HEK293 (cell line): ENCODE data around the gene ENDOD1.
"Not testable (repeated sequence)": the region's sequence is repeated elsewhere in the genome, so short reads cannot be mapped to it uniquely, and the experiment has no call there.

Experiments used
- CTCF ChIA-PET: fragments of 350-600 bp; formaldehyde crosslinking; extraction: SDS; loops from one replicate; lab custom pipeline; 2021; ENCODE audit warnings: antibody characterized with exemption; lab: Yijun Ruan, JAX
- POLR2A ChIA-PET: fragments of 300-600 bp; formaldehyde crosslinking; extraction: SDS; loops from one replicate; lab custom pipeline; 2020; ENCODE audit warnings: antibody characterized with exemption, inconsistent platforms; lab: Yijun Ruan, JAX
- H3K27ac ChIP-seq: fragments of 200-500 bp; sonication (Bioruptor generic); 2 replicates; pipeline ENCODE4 v1.5.1; 2014; ENCODE audit warnings: low read depth, low read length, control low read depth, inconsistent platforms; ENCODE audit errors: extremely low read depth
- H3K36me3 ChIP-seq, 2 experiments: fragments of 200-500 bp in 1 of 2; sonication (Bioruptor generic) in 1 of 2; 1 replicate in 1 of 2; 2 replicates in 1 of 2; pipeline ENCODE4 v1.5.1; 2014 to 2017; ENCODE audit warnings: inconsistent platforms in 2 of 2, low read length in 2 of 2; ENCODE audit not compliant: control insufficient read depth in 2 of 2, insufficient read depth in 1 of 2
- H3K4me1 ChIP-seq: fragments of 200-500 bp; sonication (Bioruptor generic); 2 replicates; pipeline ENCODE4 v1.5.1; 2014; ENCODE audit warnings: mild to moderate bottlenecking, low read length, inconsistent platforms; ENCODE audit not compliant: control insufficient read depth, insufficient read depth
- H3K4me3 ChIP-seq: 2 replicates; pipeline ENCODE4 v1.5.1; 2011; ENCODE audit warnings: low read depth, mild to moderate bottlenecking, control low read depth, low read length, moderate library complexity
- H3K9me3 ChIP-seq: fragments of 200-500 bp; sonication (Bioruptor generic); 2 replicates; pipeline ENCODE4 v1.5.1; 2014; ENCODE audit warnings: low read depth, low read length, inconsistent platforms; ENCODE audit not compliant: control insufficient read depth, insufficient read depth
- CTCF ChIP-seq: fragments of 450-650 bp; formaldehyde crosslinking; IDR thresholded peaks from 2 replicates; pipeline ENCODE4 v1.5.1; 2016; ENCODE audit warnings: missing biosample characterization, missing genetic modification characterization
- FEZF1 ChIP-seq: fragments of 450-650 bp; formaldehyde crosslinking; IDR thresholded peaks from 2 replicates; pipeline ENCODE4 v1.5.1; 2016; ENCODE audit warnings: missing biosample characterization, missing genetic modification characterization
- KLF10 ChIP-seq: fragments of 450-650 bp; IDR thresholded peaks from 2 replicates; pipeline ENCODE4 v1.5.1; 2018; ENCODE audit warnings: missing biosample characterization, mild to moderate bottlenecking, missing genetic modification characterization
- SCRT1 ChIP-seq: fragments of 450-650 bp; formaldehyde crosslinking; IDR thresholded peaks from 2 replicates; pipeline ENCODE4 v1.5.1; 2016; ENCODE audit warnings: missing biosample characterization, missing genetic modification characterization, borderline replicate concordance
- SCRT2 ChIP-seq: fragments of 450-650 bp; formaldehyde crosslinking; IDR thresholded peaks from 2 replicates; pipeline ENCODE4 v1.5.1; 2016; ENCODE audit warnings: missing biosample characterization, missing genetic modification characterization
- SETDB1 ChIP-seq: IDR thresholded peaks from one replicate; pipeline ENCODE4 v1.6.1; 2017; ENCODE audit warnings: mild to moderate bottlenecking, low read length, moderate library complexity, mixed read lengths; ENCODE audit not compliant: insufficient read length
- ZBTB11 ChIP-seq: fragments of 450-650 bp; formaldehyde crosslinking; conservative IDR thresholded peaks from 2 replicates; pipeline ENCODE4 v1.5.1; 2016; ENCODE audit warnings: low read depth, missing biosample characterization, missing genetic modification characterization
- ZBTB8A ChIP-seq: fragments of 450-650 bp; formaldehyde crosslinking; IDR thresholded peaks from 2 replicates; pipeline ENCODE4 v1.5.1; 2016; ENCODE audit warnings: missing biosample characterization, missing genetic modification characterization
- ZNF202 ChIP-seq: fragments of 450-650 bp; formaldehyde crosslinking; IDR thresholded peaks from 2 replicates; pipeline ENCODE4 v1.5.1; 2016; ENCODE audit warnings: missing biosample characterization, missing genetic modification characterization, borderline replicate concordance
- ZNF324 ChIP-seq: fragments of 450-650 bp; formaldehyde crosslinking; IDR thresholded peaks from 2 replicates; pipeline ENCODE4 v1.5.1; 2016; ENCODE audit warnings: missing biosample characterization, missing genetic modification characterization
- ZNF76 ChIP-seq: fragments of 450-650 bp; formaldehyde crosslinking; IDR thresholded peaks from 2 replicates; pipeline ENCODE4; 2016; ENCODE audit warnings: low read depth, missing biosample characterization, missing genetic modification characterization, borderline replicate concordance
- ZXDB ChIP-seq: fragments of 450-650 bp; formaldehyde crosslinking; IDR thresholded peaks from 2 replicates; pipeline ENCODE4 v1.5.1; 2016; ENCODE audit warnings: missing biosample characterization, missing genetic modification characterization
- TF ChIP-seq, protein P1 (sequence below): fragments of 450-650 bp; formaldehyde crosslinking; IDR thresholded peaks from 2 replicates; pipeline ENCODE4 v1.5.1; 2016; ENCODE audit warnings: missing biosample characterization, missing genetic modification characterization

Gene ENDOD1

DNA sequence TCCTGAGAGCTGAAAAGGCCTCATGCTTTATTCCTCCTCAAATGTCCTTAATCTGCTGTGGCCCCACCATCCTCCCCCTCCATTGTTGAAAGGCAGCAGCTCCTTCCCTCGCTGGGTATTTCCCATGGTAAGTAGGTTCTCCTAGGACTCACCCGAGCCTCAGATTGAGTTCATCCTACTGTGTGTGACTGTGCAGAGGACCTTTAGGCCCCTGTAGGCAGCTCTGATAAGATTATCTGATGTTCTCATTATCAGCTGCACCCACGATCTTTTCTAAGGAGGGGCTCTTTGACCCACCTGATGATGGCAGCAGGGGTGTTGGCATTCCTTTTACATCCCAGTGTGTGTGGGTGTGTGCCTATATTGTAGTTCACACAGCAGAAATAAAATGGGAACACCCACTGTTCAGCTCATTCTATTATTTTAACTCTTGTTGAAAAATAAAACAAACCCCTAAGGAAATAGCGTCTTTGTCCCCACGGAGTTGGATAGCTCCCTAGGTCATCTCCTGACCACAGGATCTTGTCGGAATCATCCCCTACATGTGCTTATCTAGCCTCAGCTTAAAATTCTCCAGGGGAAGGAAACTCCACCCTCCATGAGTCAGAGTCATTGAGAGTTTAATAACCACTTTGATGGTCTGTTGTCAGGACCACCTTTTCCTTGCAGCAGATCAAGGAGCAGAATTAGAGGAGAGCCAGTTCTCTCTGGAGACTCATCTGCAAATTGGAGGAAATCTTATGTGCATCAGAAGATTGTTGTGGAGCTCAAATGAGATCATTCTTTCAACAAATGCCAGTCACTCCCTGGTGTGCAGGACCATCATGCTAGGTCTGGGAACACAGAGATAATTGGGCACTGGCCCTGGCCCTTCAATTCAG, 19.3 kb downstream of the ENDOD1 start (continued):
- TF ChIP-seq ZBTB11 (no peak), ZBTB8A (tag by site-specific recombination) (no peak), ZNF324 (tag by site-specific recombination) (no peak)

DNA sequence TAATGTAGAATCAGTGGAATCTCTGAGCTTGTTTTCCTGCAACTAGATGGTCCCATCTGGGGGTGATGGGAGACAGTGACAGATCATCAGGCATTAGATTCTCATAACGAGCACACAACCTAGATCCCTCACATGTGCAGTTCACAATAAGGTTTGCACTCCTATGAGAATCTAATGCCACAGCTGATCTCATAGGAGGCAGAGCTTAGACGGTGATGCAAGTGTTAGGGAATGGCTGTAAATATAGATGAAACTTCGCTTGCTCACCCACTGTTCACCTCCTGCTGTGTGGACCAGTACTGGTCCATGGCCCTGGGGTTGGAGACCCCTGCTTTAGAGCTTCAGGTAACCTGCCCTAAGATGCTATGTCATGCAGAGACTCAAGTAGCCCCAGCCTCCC, 21.8 kb downstream of the ENDOD1 start:
- peaks cover 20% of the 10 kb centered on the region for H3K4me1 ChIP-seq
- H3K9me3 ChIP-seq = not testable (repeated sequence)
- CTCF ChIA-PET = interaction anchor here (0.7 kb wide), 1 partner anchor 42 kb away, joined by 4 read pairs; no protein-coding TSS in a partner anchor

GRCh38 chr11:95111923-95112540, 22.4 kb downstream of the ENDOD1 start:
- ChIA-PET POLR2A (no interaction called here), CTCF (no interaction called here)
- Histone ChIP-seq H3K4me3 (no peak overlapping the region), H3K4me1 (peaks cover 17% of the 10 kb centered on the region), H3K9me3 (no peaks in the 10 kb centered on the region), H3K27ac (no peak overlapping the region), H3K36me3 (no peaks in the 10 kb centered on the region)
- TF ChIP-seq ZNF76 (tag by site-specific recombination) (no peak), SCRT2 (tag by site-specific recombination) (peak; percentile 86), CTCF (tag by site-specific recombination) (no peak), SCRT1 (tag by site-specific recombination) (peak; percentile 80; the same call in 1 of the 2 replicates), KLF10 (tag by site-specific recombination) (no peak), FEZF1 (tag by site-specific recombination) (peak; percentile 21; the same call in 1 of the 2 replicates), ZXDB (tag by site-specific recombination) (no peak), ZNF202 (tag by site-specific recombination) (no peak)
- TF ChIP-seq, protein P1, sequence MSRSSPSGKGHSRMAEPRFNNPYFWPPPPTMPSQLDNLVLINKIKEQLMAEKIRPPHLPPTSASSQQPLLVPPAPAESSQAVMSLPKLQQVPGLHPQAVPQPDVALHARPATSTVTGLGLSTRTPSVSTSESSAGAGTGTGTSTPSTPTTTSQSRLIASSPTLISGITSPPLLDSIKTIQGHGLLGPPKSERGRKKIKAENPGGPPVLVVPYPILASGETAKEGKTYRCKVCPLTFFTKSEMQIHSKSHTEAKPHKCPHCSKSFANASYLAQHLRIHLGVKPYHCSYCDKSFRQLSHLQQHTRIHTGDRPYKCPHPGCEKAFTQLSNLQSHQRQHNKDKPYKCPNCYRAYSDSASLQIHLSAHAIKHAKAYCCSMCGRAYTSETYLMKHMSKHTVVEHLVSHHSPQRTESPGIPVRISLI = no peak

More for the DNA sequence above, 21.8 kb downstream of the ENDOD1 start:
- TF ChIP-seq SETDB1 = peak; percentile 48
- TF ChIP-seq, all 188 proteins: peak for 1; not testable (repeated sequence) for 187
- H3K4me3 ChIP-seq, H3K36me3 ChIP-seq, H3K27ac ChIP-seq, POLR2A ChIA-PET: not testable (repeated sequence)
